Mesothelial cell of epicardium (in vitro differentiated cells): Measurements from ENCODE around the gene ABCA4. TPM values are rescaled to one million over a fixed set of nuclear protein-coding genes. Genes with fewer than 3 reads are reported as not detected.

Experiments used
- DNase-seq, 2 experiments: peaks; one replicate each; pipeline ENCODE4 v3.0.0; 2021; ENCODE audit warnings: low spot score in 2 of 2; ENCODE audit not compliant: unreplicated experiment in 2 of 2
- H3K27ac Mint-ChIP-seq: 2 replicates; pipeline ENCODE4 v1.8.0; 2021; ENCODE audit warnings: mixed read lengths
- H3K27me3 Mint-ChIP-seq: 2 replicates; pipeline ENCODE4 v1.8.0; 2021; ENCODE audit warnings: low read depth, mixed read lengths
- H3K36me3 Mint-ChIP-seq: 2 replicates; pipeline ENCODE4 v1.8.0; 2021; ENCODE audit warnings: mixed read lengths
- H3K4me1 Mint-ChIP-seq: 2 replicates; pipeline ENCODE4 v1.8.0; 2021; ENCODE audit warnings: mixed read lengths
- H3K4me3 Mint-ChIP-seq: 2 replicates; pipeline ENCODE4 v1.8.0; 2021; ENCODE audit warnings: mild to moderate bottlenecking, moderate library complexity, mixed read lengths
- H3K9me3 Mint-ChIP-seq: 2 replicates; pipeline ENCODE4 v1.8.0; 2021; ENCODE audit warnings: mixed read lengths
- CTCF ChIP-seq: fragments of 200-600 bp; sonication (generic); IDR thresholded peaks from one replicate; pipeline ENCODE4 v1.5.0; 2021; ENCODE audit warnings: antibody characterized with exemption; ENCODE audit not compliant: unreplicated experiment
- total RNA-seq: library from RNA; stranded (reverse); gene quantifications from 3 replicates; pipeline ENCODE4 v1.2.1, GENCODE V29; 2021

The ABCA4 gene
- total RNA-seq, 1 donor from 2014 or later, result 14.5 TPM

- TF ChIP-seq CTCF, result no peak
- Mint-ChIP-seq H3K36me3 (no peaks in the 10 kb centered on the region), H3K27me3 (no peaks in the 10 kb centered on the region), H3K9me3 (no peaks in the 10 kb centered on the region), H3K4me1 (peaks cover 86% of the 10 kb centered on the region), H3K27ac (peak overlapping the region; percentile 99), H3K4me3 (no peak overlapping the region)
- no peak for DNase-seq
Measured at GRCh38 chr1:94093996-94094395, 27.0 kb downstream of the ABCA4 start.

GRCh38 chr1:94093396-94093795 lies 27.6 kb downstream of the ABCA4 start:
- no peak for DNase-seq
- peak overlapping the region; percentile 99 for H3K27ac Mint-ChIP-seq
- peaks cover under 1% of the 10 kb centered on the region for H3K9me3 Mint-ChIP-seq
- no peak overlapping the region for H3K4me3 Mint-ChIP-seq
- H3K27me3 Mint-ChIP-seq, result no peaks in the 10 kb centered on the region
- peaks cover 82% of the 10 kb centered on the region for H3K4me1 Mint-ChIP-seq
- H3K36me3 Mint-ChIP-seq, result no peaks in the 10 kb centered on the region
- no peak for TF ChIP-seq CTCF

- Mint-ChIP-seq H3K9me3 (peaks cover 4% of the 10 kb centered on the region), H3K4me3 (no peak overlapping the region), H3K4me1 (peaks cover 71% of the 10 kb centered on the region), H3K27ac (peak overlapping the region; percentile 99), H3K27me3 (no peaks in the 10 kb centered on the region), H3K36me3 (no peaks in the 10 kb centered on the region)
- no peak for TF ChIP-seq CTCF
- DNase-seq, result no peak
Measured at GRCh38 chr1:94092210-94092613, 28.7 kb downstream of the ABCA4 start.

GRCh38 chr1:94090761-94091160 lies 30.2 kb downstream of the ABCA4 start:
- TF ChIP-seq CTCF, result no peak
- DNase-seq, result no peak
- H3K9me3 Mint-ChIP-seq, result peaks cover 4% of the 10 kb centered on the region
- H3K4me3 Mint-ChIP-seq, result no peak overlapping the region
- H3K36me3 Mint-ChIP-seq, result no peaks in the 10 kb centered on the region
- H3K4me1 Mint-ChIP-seq, result peaks cover 63% of the 10 kb centered on the region
- peak overlapping the region; percentile 88 for H3K27ac Mint-ChIP-seq
- no peaks in the 10 kb centered on the region for H3K27me3 Mint-ChIP-seq

- Mint-ChIP-seq H3K27ac (no peak overlapping the region), H3K36me3 (no peaks in the 10 kb centered on the region), H3K4me1 (peaks cover 46% of the 10 kb centered on the region), H3K27me3 (no peaks in the 10 kb centered on the region), H3K4me3 (no peak overlapping the region), H3K9me3 (peaks cover 4% of the 10 kb centered on the region)
- no peak for TF ChIP-seq CTCF
- no peak for DNase-seq
Measured at GRCh38 chr1:94087193-94087592, 33.8 kb downstream of the ABCA4 start.

GRCh38 chr1:94084547-94084946 lies 36.4 kb downstream of the ABCA4 start:
- no peak overlapping the region for H3K4me3 Mint-ChIP-seq
- H3K27ac Mint-ChIP-seq, result peak overlapping the region; percentile 5
- H3K36me3 Mint-ChIP-seq, result no peaks in the 10 kb centered on the region
- no peaks in the 10 kb centered on the region for H3K27me3 Mint-ChIP-seq
- DNase-seq, result no peak
- no peak for TF ChIP-seq CTCF
- H3K9me3 Mint-ChIP-seq, result peaks cover 4% of the 10 kb centered on the region
- H3K4me1 Mint-ChIP-seq, result peaks cover 39% of the 10 kb centered on the region
